HG03460 (cell line): Measurements from ENCODE around the gene MAOB.
"Not testable (repeated sequence)": the region's sequence is repeated elsewhere in the genome, so short reads cannot be mapped to it uniquely, and the experiment has no call there.

ENCODE experiments used
- ATAC-seq: cut with Tn5 transposase; IDR thresholded peaks from one replicate; pipeline ENCODE4 v1.9.1; 2021; ENCODE audit not compliant: unreplicated experiment

Gene MAOB

DNA sequence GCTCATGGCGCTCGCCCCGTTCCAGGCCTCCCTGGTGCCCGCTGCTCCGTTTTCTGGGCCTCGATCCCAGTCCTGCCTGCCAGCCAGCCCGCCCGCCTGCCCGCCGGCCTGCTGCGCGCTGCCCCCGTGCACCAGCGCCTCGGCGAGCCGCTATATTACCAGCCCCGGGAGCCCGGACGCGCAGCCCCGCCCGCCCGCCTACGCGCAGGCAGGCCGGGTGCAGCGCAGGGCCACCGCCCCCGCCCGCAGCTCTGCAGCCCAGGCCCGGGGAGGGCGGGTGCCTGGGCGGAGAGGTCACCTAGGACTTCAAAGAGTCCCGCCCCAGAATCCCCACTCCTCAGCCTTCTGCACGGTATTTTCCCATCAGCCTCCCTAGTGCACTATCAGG lies at the start of gene MAOB:
TSS of gene MAOB (minus strand) at position 157 of the 388 bp plus-strand sequence. CDS start at position 6, 151 bp downstream.
- no peak for ATAC-seq

GRCh38 chrX:43922032-43922431 lies 39.8 kb upstream of the MAOB start:
- ATAC-seq, result not testable (repeated sequence)

DNA sequence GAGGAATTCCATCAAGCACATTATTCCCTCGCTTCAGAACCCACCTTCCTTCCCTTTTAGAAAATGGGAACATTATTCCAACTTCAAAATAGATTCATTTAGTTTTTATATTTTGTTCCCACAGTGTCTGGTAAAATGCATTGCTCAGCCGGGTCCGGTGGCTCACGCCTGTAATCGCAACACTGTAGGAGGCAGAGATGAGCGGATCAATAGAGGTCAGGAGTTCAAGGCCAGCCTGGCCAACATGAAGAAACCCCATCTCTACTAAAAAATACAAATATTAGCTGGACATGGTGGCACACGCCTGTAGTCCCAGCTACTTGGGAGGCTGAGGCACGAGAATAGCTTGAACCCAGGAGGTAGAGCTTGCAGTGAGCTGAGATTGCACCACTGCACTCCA lies 28.5 kb upstream of the MAOB start:
- ATAC-seq, result not testable (repeated sequence)

DNA sequence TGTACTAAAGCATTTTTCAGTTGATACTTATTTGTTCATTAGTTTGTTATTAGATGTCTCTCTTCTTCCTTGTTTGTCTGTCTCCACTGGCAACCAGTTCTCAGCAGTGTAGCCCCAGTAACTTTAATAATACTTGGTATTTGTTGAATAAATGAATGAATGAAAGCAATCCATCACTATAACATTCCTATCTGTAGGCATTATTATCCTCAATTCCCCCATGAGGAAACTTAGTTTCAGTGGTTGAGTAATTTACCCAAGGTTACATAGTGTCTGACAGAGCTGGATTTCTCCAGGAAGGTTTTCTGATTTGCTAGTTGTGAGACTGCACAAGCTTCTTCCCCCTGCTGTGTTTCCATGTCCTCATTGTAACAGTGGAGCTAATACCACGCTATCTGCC lies 27.8 kb upstream of the MAOB start:
- ATAC-seq, result no peak

- no peak for ATAC-seq
Measured at GRCh38 chrX:43909141-43909540, 26.9 kb upstream of the MAOB start.

GRCh38 chrX:43899878-43900815 lies 17.9 kb upstream of the MAOB start:
- ATAC-seq, result no peak

DNA sequence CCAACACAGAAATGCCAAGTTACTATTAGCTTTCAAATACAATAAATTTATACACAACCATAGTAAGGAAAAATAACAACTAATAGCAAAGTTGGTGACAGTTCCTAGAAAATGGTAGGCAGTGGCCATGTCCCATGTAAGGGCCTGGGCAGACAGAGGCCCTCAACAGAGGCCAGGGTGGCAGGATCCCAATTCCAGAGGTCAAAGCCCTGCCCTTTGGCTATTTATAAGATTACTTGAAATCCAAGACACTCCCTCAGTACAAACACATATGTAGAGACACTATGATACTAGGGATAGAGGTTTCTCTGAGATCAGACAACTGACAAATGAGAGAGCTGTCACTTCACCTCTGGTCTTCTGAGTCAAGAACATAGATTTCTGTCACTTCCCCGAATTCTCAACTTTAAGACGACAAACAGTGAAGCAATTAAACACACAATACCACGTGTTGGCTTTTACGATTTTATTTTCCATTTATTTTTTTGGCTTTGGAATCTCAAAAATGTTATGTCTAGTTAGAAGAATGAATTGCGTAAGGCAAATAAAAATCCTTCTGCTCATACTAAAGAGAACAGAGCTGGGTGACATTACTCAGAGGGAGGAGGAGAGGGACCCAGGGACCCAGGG lies 16.3 kb upstream of the MAOB start:
- no peak for ATAC-seq

DNA sequence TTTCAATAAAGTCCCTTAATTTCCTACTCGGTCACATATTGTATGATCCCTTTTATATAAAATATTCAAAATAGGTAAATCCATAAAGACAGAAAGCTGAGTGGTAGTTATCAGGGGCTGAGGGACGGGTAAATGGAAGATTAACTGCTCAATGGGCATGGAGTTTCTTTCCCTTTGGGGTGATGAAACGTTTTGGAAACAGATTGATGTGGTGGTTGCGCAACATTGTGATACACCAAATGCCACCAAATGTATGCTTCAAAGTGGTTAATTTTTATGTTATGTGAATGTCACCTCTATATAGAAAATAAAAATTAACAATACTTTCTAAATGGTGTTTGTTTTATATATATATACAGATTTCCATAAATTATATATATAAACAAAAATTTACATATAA lies 15.0 kb upstream of the MAOB start:
- ATAC-seq, result no peak

DNA sequence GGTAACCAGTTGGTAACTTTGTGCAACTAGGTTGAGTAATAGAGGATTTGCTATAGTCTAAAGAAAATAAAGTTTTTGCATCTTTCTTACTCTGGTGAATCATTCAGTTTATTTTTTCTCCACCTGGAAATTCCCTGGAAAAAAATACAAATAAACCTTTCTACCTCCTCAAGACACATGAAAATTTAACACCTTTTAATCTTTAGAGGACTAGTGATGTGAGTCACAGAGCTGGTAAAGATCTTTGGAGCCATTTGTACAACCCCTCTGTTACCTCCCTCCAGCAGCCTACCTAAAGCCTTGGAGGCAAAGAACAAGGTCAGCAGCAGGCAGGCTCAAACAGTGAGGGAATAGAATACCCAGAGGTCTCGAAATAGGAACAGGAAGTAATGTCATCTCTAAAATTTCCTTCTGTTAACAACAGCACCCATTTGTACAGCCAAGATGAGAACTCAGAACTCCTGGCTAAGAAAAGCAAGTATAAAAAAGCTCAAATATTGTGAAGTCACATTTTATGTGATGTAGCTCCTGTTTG lies 10.2 kb upstream of the MAOB start:
- no peak for ATAC-seq

DNA sequence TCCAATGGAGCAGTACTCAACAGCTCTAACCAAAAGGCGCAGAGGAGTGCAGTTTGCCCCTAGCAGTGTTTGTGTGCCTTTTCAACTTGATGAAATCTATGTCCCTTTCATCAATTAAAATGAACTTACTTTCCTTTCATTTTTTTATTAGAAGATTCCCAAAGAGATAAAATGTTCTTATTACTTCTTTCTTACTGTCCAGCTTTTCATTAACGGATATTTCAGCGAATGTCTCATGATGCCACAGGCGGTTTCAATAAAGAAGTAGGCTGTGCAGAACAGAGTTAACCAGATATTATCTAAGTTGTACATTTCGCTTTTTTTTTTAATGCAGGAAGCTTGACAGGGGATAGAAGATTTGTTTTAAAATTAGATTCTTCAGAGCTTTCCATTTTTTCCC lies 3.4 kb upstream of the MAOB start:
- ATAC-seq, result no peak

DNA sequence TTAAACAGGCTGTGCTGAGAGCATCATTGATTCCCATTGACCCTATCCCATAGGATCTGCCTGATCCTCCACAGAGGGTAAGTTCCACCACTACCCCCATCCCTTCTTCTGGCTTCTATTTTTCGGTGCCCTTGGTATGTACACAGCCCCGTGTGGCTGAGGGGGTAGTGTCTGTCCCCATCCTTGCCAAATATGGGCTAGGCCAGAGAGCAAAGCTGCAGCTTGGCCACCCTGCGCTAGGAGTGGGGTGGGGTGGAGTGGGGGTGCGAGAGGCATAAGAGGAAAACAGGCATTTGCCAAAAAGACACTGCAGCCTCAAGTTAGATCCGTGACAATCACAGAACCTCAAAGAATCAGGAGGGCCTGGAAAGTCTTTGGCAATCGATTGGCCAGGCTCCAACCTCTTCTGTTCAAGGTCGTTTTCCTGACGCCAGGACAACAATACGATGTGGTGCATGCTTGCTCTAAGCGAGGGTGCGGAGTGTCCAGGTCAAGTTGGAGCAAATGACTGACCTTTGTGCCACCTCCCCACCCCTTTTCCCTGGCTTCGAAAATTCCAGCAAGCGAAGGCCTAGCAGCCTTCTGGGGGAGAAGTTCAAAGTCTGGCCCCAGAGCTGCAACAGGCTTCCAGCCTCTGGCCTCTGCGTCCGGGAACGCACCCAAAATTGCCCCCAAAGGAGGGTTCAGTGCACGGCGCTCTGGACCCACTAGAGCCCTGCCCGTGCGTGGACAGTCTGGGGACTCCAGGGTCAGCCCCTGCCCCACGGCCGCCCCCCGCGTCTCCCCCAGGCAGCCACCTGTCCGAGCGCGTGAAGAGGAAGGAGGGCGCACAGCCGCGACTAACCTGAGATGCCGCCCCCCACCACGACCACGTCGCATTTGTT lies 598 bp downstream of the MAOB start:
- ATAC-seq, result no peak

DNA sequence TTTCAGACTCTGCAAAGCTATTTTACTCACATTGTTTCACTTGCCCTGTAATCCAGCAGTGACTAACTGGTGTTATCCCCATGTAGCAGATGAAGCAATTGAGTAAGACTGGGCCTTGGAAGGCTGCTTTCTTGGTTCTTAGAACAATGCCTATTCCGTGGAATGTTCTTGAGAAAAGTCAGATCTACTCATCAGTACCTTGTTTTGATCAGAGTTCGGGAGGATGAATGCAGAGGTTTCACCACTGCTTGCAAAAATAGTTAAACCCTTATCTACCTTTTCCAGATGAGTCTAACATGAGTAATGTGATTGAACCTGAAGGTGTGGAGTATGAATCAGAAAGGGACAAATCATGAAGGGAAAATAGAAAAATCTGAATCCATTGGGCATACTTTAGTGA lies 1.8 kb downstream of the MAOB start:
- ATAC-seq, result no peak

DNA sequence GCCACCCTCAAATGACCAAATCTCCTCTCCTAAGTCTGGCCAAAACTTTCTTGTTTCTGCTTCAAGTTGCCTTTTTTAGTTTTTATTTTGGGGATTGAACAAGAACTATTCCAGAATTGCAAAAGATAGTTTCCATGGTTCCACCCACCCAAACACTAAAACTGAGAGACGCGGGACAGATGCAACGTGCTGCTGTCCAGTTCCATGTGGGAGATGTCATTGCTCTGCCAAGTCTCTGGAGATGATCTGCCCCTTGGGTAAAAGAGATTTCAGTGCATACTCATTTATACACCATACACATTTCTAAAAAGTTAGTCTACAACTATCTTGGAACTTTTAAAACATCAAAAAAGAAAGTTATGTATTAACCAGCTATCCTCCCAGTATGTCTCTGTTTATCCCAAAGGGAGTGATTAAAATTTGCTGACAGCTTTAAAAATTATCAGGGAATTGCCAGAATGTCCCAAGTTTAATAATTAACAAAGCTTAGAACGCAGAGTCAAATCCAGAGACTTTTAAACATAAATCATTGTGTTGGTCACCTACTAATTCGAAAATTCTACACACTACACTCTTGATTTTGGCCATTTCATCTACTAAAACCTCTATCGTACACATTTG lies 3.2 kb downstream of the MAOB start:
- no peak for ATAC-seq

DNA sequence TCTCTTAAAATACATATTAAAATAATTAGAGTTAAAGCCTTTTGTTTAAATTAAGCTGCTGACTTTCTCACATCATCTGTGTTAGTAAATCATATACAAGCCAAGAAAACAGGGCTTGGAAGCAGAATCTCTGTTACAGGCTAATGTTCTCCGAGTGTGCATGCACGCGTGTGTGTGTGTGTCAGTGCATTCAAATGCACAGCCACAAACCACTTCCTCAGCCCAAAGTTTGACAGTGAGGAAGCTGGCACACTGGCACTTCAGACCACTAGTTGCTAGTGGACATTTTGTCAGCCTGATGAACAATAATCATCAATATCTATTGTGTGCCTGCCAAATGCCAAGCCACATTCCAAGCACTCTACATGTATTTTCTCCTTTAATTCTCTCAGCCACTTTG lies 5.6 kb downstream of the MAOB start:
- no peak for ATAC-seq

GRCh38 chrX:43870758-43871419 lies 11.4 kb downstream of the MAOB start:
- ATAC-seq, result no peak

- ATAC-seq, result no peak
Measured at GRCh38 chrX:43870011-43870410, 12.2 kb downstream of the MAOB start.

- ATAC-seq, result no peak
Measured at GRCh38 chrX:43868791-43869190, 13.5 kb downstream of the MAOB start.

GRCh38 chrX:43866423-43866822 lies 15.8 kb downstream of the MAOB start:
- no peak for ATAC-seq

- ATAC-seq, result no peak
Measured at GRCh38 chrX:43865791-43866190, 16.5 kb downstream of the MAOB start.

DNA sequence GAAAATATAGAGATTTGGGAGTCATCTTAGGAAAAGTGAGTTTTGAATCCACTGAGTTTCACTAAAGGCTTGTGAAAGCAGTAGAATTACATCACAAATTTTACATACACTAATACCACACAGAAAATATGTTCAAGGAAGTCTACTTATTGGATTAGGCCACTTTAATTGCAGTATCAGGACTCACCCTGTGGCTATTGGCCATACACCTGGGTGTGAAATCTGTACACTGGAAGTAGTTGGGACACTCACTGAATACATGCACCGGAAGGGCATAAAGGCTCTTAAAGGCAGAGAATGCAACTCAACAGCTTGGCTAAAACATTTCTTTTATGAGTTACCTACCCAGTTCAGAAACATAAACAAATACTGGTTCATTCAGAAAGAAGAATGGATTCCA lies 19.8 kb downstream of the MAOB start:
- ATAC-seq, result no peak
